A673 (cell line): ENCODE results near the gene AREL1.

Experiments used
- CTCF ChIP-seq: fragments of 300-800, 200-600 bp; sonication (generic); conservative IDR thresholded peaks from 2 replicates; pipeline ENCODE4 v1.5.1; 2017; ENCODE audit warnings: low read depth, mild to moderate bottlenecking, antibody characterized with exemption, low read length, moderate library complexity, mixed read lengths
- EZH2 ChIP-seq: fragments of 200-600 bp; sonication (generic); IDR thresholded peaks from 2 replicates; pipeline ENCODE4 v1.6.1; 2017; ENCODE audit warnings: borderline replicate concordance, low read depth, mild to moderate bottlenecking, mixed read lengths, antibody characterized with exemption, low read length; ENCODE audit not compliant: poor library complexity, severe bottlenecking

DNA sequence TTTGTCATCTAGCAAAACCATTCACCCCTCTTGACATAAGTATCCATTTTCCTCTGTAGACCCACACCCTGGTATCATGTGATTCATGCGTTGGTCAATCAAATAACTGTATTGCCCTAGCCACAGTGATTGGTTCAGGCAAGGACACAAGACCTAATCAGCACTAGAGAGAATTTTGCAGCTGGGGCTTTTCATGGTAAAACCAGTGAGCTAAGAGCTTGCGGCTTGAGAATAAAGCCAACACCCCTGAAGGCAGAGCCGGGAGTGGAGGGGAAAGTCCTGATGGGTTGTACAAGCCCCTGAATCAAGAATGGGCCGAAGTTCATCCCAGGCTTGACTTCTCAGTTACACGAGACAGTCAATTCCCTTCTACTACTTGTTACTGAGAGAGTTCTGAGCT lies 67.6 kb downstream of the AREL1 start:
- no peak for TF ChIP-seq EZH2
- TF ChIP-seq CTCF = no peak
